ENCODE results near the gene ARHGEF10L.

The ARHGEF10L gene

DNA sequence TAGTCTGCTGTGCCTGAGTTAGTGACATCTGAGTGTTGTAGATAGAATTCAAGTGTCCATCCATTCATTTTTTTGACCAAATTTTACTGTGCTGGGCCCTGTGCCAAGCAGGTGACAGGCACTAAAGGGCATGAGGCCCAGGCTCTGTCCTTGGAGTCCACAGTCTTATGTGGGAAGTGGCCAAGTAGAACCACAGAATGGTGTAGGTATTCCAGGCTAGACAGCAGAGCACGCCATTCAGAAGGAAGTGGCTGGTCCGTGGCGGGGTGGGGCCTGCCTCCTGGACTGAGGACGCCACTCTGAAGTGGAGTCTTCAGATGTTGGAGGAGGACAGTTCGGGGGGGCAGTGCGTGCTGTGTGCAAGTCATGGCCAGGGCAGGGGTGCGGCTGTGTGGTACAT is 146.8 kb downstream of the ARHGEF10L start:
- no peak for DNase-seq

DNA sequence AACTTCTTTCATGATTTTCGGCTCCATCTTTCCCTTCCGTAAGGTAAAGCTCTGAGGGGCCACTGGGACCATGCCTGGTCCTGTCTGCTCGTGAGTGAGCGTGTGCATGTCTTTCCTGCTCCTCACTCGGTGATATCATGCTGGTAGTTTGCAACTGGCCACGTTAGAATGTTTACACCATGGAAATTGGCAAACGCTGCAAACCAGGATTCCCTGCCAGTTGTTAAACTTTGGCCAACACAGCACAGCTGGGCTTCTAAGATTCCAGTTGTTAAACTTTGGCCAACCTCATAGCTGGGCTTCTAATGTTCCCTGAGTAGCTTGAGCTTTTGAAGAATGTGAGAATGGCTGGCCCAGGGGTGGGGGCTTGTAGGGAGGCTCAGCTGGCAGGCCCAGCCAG is 147.6 kb downstream of the ARHGEF10L start:
- no peak for DNase-seq

DNA sequence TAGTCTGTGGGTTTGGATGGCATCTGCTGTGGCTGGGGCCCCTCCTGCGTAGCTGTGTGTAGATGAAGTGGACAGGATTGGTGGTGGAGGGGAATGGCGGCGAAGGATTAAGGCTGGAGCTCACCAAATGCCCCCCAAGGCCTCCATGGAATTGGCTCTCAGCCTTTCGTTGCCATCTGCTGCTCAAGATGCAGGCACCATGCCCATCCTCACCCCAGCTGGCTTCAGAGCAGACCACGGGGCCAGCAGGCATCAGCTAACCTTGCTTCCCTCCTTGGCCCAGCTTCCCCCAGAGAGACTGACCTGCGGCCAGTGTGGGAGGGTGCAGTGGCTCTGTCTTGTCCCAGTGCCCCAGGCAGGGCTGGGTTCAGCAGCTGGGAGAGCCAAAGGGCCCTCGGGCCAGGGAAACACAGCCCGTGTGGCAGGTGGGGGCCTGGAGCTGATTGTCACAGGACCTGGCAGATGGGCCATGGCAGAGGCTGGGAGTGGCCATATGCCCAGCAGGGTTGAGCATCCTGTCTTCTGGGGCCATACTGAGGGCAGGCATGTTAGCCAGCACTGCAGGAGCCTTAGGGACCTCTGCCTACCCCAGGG is 148.8 kb downstream of the ARHGEF10L start:
- no peak for DNase-seq

DNA sequence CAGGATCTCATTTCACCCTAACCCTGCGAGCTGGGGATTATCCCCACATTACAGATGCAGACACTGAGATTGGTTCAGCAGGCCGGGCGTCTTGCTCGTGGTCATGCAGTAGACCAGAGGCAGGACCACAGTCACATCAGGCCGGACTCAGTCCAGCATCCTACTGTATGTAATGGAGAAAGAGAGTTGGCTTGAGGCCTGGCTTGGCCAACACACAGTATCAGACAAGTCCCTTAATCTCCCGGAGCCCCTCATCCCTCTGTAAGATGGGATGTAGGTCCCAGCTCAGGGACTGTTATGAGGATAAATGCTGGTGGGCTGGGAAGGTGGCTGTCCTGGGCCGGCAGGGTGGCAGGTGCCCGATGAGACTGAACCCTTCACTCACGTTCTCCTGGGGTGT is 149.5 kb downstream of the ARHGEF10L start:
- DNase-seq, result no peak

DNA sequence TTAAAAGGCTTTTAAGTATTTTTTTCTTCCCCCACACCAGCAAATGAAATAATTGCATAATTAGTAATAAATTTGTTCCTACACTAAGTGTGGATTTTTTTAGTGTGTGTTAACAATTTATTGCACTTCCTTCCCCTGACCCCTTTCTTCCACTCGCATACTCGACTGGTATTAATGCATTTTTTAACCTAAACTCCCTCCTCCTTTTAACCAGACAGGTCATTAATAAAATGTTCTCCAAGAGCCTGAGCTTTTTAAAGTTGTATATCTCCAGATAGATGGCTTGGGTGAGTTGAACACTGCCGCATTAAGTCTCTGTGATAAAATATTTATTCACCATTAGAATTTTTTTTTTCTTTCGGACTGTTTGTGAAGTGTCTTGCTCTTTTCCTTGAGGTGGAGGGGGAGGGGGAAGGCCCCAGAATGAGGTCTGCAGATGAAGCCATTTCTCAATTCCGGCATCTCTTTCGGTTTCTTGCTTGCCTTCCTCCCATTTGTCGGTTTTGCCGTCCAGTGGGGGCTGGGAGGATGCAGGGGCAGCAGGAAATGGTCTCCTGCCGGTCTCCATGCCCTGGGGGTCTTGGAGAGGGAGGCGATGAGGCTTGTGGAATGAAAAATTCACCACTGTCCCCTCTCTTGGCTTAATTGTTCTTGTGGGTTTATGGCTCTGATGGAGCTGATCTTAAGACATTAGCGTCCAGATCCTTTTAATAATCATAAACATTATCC is 151.6 kb downstream of the ARHGEF10L start:
- no peak for DNase-seq

DNA sequence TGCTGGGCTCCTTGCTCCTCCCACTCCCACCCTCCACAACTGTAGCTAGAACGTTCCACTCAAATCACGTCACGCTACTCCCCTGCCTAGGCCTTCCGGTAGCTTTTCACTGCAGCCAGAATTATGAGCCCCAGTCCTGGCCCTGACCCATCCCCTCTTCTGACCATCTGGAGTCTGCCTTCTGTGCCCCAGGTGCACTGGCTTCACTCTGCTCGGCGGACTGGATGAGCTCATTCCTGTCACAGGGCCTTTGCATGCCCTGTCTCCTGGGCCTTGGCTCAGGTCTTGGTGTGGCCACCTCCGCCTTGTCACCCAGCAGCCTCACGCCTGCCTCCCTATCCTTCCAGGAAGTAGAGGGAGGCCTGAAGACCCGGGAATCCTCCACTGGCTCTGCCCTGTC is 153.1 kb downstream of the ARHGEF10L start:
- no peak for DNase-seq

DNA sequence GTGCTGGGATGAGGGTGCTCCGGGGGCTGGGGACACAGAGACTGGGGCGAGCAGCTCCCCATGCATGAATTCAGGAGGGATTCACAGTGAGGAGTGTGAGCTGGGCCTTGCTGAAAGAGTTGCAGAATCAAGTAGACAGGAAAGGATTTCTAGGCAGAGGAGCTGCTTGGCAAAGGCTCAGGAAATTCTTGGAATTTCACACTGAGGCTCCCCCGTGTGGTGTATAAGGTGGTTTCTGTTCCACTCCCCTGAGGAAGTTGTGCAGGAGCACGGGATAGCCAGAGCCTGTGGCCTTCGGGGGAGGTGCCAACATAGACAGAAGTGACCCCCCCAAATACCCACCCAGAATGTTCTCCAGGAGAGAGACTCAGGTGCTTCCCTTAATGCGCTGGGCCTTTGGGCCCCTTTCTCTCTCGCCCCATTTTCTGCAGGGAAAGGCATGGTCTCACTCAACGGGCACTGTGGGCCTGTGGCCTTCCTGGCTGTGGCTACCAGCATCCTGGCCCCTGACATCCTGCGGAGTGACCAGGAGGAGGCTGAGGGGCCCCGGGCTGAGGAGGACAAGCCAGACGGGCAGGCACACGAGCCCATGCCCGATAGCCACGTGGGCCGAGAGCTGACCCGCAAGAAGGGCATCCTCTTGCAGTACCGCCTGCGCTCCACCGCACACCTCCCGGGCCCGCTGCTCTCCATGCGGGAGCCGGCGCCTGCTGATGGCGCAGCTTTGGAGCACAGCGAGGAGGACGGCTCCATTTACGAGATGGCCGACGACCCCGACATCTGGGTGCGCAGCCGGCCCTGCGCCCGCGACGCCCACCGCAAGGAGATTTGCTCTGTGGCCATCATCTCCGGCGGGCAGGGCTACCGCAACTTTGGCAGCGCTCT is 157.2 kb downstream of the ARHGEF10L start:
- DNase-seq, result no peak

DNA sequence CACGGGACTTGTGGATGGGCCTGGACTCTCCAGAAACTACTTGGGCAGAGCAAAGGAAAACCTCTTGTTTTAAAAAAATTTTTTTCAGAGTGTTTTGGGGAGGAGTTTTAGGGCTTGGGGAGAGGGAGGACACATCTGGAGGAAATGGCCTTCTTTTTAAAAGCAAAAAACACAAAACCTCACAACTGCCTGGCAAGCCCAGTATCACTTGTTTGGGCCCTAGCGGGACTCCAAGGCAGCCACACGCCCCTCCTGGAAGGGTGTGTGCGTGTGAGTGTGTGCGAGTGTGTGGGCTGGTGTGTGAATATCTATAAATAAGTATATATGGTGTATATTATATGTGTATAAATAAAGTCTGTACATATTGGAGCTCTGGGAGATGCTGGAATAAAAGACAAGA is 158.0 kb downstream of the ARHGEF10L start:
- DNase-seq, result no peak

DNA sequence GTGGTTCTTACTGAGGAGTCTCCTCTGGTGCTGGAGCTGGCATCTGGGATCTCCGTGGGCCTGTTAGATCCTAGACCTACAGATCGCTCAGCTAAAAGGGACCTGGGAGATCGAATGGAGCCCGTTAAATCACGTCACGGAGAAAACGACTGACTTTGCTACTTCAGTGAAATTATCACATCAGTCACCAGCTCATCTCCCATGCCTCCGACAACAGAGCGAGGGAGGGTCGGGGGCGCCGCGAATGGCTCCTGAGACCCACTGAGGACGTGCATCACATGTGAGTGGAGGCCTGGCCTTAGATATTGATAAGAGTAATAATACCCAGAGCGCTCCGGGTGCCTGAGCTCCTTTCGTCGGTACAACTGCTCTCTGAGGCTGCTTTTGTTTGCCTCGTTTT is 160.1 kb downstream of the ARHGEF10L start:
- DNase-seq, result no peak

DNA sequence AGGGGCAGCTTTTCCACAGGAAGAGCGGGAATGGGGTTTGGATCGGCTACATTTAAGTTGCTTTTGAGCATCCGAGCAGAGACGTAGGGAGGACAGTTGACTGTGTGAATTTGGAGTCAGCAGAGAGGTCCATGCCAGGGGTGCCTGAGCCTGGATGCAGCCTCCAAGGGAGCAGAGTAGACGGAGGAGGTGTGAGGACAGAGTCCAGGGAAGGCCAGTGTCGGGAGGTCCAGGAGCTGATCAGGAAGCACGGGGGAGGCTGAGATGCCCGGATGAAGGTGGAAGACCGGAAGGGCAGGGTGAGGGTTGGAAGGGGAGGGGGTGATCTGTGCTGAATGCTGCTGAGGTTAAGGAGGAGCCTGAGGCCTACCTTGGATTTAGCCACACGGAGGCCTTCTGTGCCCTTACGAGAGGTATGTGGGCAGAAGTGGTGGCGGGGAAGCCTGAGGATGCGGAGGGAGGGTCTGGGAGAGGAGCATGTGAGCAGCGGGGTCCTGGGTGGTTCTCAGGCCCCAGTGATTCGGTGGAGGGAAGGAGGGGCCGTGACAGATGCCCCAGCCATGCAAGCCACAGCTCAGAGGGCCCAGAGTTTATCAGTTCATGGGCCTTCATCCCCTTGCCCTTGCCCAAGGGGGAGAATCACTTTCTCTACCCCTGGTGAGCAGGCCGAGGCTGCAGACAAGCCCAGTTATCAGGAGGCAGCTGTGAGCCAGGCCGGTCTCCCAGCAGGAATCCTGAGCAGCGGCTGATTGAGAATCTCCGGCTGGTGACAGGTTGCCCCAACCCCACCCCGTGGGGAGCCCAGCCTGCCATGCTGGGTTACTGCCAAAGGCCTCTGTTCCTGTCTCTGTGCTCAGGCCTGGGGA is 161.7 kb downstream of the ARHGEF10L start:
- no peak for DNase-seq

DNA sequence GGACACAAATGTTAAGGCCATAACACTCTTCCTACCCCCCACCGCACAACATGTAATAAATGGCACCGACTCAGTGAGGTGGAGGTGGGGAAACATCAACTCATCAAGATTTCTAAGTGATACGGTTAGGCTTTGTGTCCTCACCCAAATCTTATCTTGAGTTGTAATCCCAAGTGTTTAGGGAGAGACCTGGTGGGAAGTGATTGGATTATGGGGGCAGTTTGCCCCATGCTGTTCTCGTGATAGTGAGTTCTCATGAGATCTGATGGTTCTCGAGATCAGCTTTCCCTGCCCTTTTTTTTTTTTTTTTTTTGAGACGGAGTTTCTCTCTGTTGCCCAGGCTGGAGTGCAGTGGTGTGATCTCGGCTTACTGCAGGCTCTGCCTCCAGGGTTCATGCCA is 164.7 kb downstream of the ARHGEF10L start:
- DNase-seq, result no peak

DNA sequence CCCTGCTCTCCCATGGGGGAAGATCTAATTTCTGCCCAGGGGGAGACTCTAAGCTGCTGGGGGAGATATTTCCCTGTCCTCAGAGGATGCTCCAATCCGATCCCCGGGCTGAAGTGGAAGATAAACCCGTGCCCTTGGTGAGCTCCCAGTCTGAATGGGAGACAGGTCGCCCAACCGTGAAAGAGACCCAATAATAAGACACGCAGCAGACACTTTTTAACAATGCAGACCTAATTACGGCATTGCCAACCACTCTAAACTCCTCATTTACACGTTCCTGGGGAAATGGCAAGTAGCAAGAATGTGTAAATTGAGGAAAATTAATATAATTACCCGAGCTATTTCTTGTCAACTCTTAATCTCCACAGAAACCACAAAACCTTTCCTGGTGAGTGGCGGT is 166.9 kb downstream of the ARHGEF10L start:
- DNase-seq, result no peak

DNA sequence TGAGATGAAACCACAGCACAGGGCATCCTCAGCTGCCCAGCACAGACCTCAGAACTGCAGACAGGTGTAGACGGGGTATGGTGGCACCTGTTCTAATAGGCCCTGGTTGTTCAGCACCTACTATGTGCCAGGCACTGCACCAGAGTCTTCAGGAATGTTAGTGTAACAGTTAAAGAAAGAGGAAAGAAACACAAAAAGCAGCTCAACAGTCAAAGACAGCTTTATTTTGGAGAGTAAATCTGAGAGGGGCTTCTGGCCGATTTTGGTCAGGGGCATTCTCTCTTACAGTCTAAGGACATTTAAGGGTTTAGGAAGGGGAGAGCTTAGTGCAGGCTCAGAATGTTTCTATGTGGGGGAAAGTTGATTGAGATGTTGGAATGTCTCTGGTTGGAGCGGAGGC is 170.5 kb downstream of the ARHGEF10L start:
- no peak for DNase-seq

DNA sequence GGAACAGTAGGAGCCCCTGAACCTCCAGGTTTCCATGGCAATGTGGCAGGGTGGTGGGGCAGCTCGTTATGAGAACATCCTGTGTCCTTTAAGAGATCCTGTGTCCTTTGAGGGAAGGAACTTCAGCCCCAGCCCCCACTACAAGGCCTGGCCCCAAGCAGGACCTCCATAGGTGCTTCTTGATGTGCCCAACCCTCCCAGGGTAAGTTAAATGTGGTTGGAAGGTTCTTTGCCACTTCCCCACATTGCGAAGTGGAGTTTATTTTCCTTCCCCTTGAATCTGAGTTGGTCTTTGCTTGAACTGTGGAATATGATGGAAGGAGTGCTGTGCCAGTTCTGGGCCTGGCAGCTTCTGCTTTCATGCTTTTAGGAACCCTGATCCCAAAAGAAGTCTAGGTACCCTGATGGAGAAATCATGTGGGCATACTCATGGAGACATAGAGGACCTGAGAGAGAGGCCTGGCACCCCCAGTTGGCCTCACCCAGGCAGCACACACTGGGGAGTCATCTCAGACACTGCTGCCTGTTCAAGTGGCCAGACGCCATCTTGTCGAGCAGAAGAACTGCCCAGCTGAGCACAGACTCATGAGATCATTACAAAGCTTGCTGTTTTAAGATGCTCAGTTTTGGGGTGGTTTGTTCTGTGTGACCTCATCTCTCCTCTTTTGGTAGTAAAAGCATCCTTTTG is 171.5 kb downstream of the ARHGEF10L start:
- DNase-seq, result no peak

DNA sequence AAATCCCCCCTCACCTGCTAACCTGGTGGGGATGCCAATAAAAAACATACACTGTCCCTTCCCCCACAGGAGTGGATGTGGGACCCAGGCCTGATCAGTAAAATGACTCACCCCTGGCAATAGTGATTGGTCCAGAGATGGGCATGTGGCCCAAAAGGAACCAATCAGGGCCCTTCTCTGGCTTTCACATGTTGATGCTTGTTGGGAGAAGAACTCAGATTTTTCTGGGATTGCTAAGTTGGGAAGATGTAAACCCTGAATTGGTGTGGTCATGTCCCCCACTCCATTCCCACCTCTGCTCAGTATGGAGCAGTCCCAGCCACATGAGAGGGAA is 172.0 kb downstream of the ARHGEF10L start:
- DNase-seq, result no peak

DNA sequence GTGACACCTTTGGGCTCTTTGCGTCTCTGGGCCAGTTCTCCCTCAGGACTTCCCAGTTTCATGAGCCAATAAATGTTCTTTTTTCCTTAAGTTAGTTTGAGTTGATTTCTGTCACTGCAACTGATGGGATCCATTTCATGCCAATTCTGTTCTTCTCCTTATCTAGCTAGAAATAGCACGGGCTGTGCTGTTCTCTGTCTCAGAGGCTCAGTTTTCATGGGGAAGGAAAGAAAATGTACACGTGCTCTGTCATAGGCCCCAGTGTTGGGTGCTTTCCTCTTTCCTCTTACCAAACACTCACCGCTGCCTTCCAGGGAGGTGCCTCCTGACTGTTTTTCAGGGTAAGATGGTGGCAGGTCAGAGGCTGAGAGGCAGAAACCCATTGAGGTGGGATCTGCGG is 172.4 kb downstream of the ARHGEF10L start:
- no peak for DNase-seq

DNA sequence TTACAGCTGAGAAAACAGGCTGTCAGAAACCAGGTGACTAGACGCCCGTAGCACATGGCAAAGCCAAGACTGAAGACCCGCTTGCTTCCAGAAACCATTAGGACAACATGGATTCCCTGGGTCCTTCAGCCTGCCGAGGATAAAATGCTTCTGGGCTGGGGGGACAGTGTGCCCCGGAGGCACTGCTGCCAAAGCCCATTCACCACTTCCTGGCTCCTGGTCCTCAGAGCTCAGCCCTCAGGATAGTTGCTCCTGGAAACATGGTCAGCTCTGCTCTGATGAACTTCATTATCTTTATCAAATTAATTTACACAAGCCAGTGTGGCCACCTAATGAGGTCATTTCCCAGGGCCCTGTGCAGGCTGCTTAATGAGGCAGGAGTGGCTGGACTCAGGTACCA is 174.5 kb downstream of the ARHGEF10L start:
- no peak for DNase-seq

DNA sequence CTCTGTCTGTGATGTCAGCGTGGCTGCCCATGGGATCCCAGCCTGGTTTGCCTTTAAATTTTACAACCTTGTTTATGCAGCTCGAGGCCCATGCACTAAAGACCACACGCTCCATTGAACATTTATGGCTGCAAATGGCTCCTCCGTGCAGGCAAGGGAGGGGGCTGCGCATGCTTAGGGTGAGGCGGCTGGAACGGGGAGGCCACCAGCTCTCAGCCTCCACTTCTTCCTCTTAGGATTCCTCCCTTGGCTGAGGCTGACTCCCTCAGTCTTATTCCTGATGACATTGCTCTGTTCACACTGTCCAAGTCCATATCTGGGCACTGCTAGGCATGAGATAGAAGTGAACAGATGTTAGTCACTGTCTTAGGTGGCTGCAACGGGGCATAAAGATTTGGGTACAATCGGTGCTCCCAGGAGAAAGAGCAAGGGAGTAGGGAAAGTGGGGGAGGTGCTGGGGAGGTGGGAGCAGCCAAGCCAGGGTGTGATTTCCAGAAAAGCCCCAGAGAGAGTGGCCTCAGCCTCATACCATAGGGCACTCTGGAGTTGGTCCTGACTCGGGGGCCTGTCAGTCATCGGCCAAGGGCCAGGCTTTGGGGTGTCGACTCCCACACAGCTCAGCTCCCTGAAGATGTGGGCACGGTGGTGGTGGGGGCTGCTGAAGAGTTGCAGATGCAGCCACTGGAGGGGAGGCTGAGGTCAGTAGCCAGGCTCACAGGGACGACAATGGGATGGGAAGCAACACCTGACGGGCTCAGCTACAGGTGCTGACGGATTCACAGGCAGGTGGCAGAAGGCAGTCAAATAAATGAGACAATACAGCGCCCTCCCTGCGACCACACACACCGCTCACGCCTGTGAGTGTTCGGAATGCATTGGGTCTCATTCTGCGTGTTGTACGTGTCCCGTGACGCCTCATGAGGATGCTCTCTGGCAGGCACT is 178.4 kb downstream of the ARHGEF10L start:
- no peak for DNase-seq

DNA sequence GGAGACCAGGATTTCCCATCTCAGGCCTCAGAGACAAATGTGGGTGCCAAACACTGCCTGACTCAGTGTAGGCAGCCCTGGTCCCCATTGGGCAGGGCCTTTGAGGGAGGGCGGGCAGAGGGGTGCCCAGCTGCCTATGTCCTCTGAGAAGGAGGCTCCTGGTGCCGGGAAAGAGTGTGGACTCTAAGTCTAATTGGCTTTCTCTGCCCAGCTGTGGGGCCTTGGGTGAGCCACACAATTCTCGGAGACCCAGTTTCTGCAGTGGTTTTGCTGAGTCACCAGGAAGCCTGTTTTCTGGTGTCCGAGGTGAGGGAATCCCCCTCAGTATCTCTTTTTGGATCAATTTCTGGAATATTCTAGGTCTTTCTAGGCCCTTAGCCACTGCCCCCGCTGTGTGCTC is 180.4 kb downstream of the ARHGEF10L start:
- DNase-seq, result no peak

DNA sequence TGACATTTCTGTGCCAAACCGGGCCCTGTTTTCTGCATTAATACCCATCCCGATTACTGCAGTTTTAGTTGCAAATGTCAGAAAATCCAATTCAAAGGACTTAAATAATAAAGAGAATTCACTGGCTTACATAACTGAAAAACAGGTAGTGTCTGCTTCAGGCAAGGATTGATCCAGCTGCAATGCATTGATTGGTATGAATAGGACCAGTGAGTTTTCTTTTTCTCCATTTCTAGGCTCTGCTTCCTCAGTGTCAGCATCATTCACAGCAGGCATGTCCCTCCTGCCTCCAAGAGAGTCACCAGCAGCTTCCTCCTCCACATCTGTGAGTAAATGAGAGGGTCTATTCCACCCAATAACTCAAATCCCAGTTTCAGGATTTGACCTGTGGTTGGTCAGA is 181.9 kb downstream of the ARHGEF10L start:
- no peak for DNase-seq

DNA sequence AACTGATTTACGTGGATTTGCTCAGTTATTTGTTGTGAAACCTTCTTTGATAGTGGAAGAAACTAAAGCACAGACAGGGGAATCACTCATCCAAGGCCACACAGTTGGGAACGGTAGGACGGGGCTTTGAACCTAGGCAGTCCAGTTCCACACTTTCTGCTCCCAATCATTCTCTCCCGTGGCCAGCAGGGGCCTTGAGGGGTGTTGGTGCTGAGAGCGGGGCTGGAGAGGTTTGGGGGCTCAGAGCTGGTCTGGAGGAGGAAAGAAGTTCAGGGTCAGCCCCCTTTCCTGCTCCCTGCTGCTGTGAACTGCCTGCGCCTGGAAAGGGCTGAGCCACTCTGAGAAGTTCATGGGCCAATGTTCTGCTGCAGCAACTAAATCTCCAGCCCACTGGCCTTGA is 184.2 kb downstream of the ARHGEF10L start:
- no peak for DNase-seq

Measured in activated effector memory CD4-positive, alpha-beta T cell treated with anti-CD3 and anti-CD28 coated beads, Interleukin-2, amount 50 U/mL, for 16 hours (primary cell).